Left renal cortex interstitium (tissue), 4 donors: ENCODE measurements around the gene ARMC8. TPM values are rescaled to one million over a fixed set of nuclear protein-coding genes. Genes with fewer than 3 reads are reported as not detected.

ENCODE experiments used
- DNase-seq, 4 donors: peaks; one replicate each; pipeline ENCODE4 v3.0.0-alpha.2; 2013; ENCODE audit warnings: low read depth in 4 of 4, low spot score in 2 of 4, missing footprints in 1 of 4
- polyA plus RNA-seq, 4 donors: library from polyadenylated mRNA; unstranded; fragments of 120-200 nt; gene quantifications; one replicate each; pipeline ENCODE4 v1.2.1, GENCODE V29; 2013; ENCODE audit not compliant: insufficient read length in 4 of 4

ARMC8 gene
- polyA plus RNA-seq, 4 donors: 40.0 to 53.1 (median 48.3) TPM

DNA sequence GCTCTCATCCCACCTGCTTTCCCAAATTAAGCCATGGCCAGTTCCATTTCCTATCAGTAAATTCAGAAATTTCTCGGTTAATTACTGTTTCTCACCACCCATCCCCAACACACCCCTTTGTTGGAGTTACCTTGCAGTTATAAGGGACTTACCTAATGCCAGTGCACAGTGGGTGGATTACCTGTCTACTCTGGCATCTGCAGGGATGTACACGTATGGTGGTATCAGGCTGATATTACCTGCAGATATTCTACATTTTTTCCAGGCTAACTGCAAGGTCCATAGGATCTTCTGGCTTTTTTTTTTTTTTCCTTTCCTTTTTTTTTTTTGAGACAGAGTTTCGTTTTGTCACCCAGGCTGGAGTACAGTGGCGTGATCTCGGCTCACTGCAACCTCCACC lies 153.4 kb downstream of the ARMC8 start:
- DNase-seq: no peak

DNA sequence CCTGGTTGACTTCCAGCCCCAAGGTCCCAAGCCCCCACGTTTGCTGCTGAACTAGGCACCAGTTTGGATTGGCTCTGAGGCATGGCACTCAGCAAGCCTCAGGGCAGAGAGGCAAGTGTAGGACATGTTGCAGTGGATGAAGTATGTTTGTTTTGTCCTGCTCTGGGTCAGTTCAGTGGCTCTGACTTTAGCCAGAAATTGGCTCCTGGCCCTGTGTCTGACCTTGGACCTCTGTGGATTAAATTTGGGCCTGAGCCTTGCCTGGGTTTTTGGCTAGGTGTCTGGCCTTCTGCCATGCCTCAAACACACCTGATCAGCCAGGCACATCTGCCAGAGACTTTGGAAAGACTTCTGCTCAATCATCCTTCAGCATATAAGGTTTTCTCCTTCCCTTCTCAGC lies 157.7 kb downstream of the ARMC8 start:
- DNase-seq: no peak

Other genes starting within 250 kb of the ARMC8 start
- gene CLDN18, start 177.1 kb upstream of the ARMC8 start, polyA plus RNA-seq: 1 to 10 TPM in 2 of 4 donors, under 1 TPM in 2; 0.65 to 3.7 (median 1.9) TPM
- 10 to 100 TPM; 12.1 to 27.6 (median 19.6) TPM for gene DZIP1L, start 71.7 kb upstream of the ARMC8 start, polyA plus RNA-seq
- gene A4GNT, start 54.9 kb upstream of the ARMC8 start, polyA plus RNA-seq: 1 to 10 TPM in 2 of 4 donors, under 1 TPM in 2; 0.68 to 3.4 (median 1.7) TPM
- 10 to 100 TPM; 17.6 to 23.6 (median 19.8) TPM for gene DBR1, start 12.4 kb upstream of the ARMC8 start, polyA plus RNA-seq
- gene NME9, start 142.6 kb downstream of the ARMC8 start, polyA plus RNA-seq: 1 to 10 TPM; 1.7 to 4.6 (median 3.4) TPM
- 10 to 100 TPM; 28.7 to 33.5 (median 31.0) TPM for gene MRAS, start 161.3 kb downstream of the ARMC8 start, polyA plus RNA-seq
- gene ESYT3, start 247.3 kb downstream of the ARMC8 start, polyA plus RNA-seq: 1 to 10 TPM in 3 of 4 donors, under 1 TPM in 1; 0.75 to 2.2 (median 1.6) TPM